Ascending aorta (tissue), 2 donors: Measurements from ENCODE around the gene USP34. TPM values are rescaled to one million over a fixed set of nuclear protein-coding genes. Genes with fewer than 3 reads are reported as not detected.
"Not testable (repeated sequence)": the region's sequence is repeated elsewhere in the genome, so short reads cannot be mapped to it uniquely, and the experiment has no call there.

Experiments used
- DNase-seq, 2 donors: peaks; one replicate each; pipeline ENCODE4 v3.0.0-alpha.2; 2019; ENCODE audit warnings: low spot score in 2 of 2
- H3K27ac ChIP-seq, 2 donors: fragments of 200-600 bp; sonication (generic); one replicate each; pipeline ENCODE4 v1.5.1; 2016 to 2017; ENCODE audit warnings: mild to moderate bottlenecking in 1 of 2
- H3K27me3 ChIP-seq: fragments of 200-600 bp; sonication (generic); one replicate; pipeline ENCODE4 v1.5.1; 2017
- H3K36me3 ChIP-seq, 2 donors: fragments of 200-600 bp; sonication (generic); one replicate each; pipeline ENCODE4 v1.5.1; 2016
- H3K4me1 ChIP-seq, 2 donors: fragments of 200-600 bp; sonication (generic); one replicate each; pipeline ENCODE4 v1.5.1; 2016 to 2017; ENCODE audit warnings: mild to moderate bottlenecking in 1 of 2
- H3K4me3 ChIP-seq, 2 donors: fragments of 200-600 bp; sonication (generic); one replicate each; pipeline ENCODE4 v1.5.1; 2016 to 2017; ENCODE audit warnings: mild to moderate bottlenecking in 1 of 2
- H3K9me3 ChIP-seq, 2 donors: fragments of 200-600 bp; sonication (generic); one replicate each; pipeline ENCODE4 v1.5.1; 2016
- CTCF ChIP-seq, 3 experiments: fragments of 200-600 bp in 2 of 3; fragments of 450-650 bp in 1 of 3; sonication (generic) in 2 of 3; IDR thresholded peaks; one replicate each; pipeline ENCODE4 v1.5.1; 2016 to 2019; ENCODE audit warnings: antibody characterized with exemption in 3 of 3, mild to moderate bottlenecking in 1 of 3, moderate library complexity in 1 of 3
- intact Hi-C: fragments of 100-400 bp; cut with DNase I; formaldehyde crosslinking; loops from one replicate; pipeline ENCODE4 v1.15.1; 2023
- total RNA-seq: library from RNA; depleted of rRNA; stranded (reverse); fragments of >200 nt; gene quantifications from one replicate; pipeline ENCODE4 v1.1.0, GENCODE V29; 2016

The USP34 gene
- total RNA-seq, 1 donor from 2014 or later = 59.3 TPM

GRCh38 chr2:61410185-61410584 lies 60.7 kb downstream of the USP34 start:
- Histone ChIP-seq H3K27ac (no peak overlapping the region), H3K9me3 (no peaks in the 10 kb centered on the region), H3K36me3 (peaks cover 6 to 7% of the 10 kb centered on the region in 2 donors), H3K4me1 (peaks cover 0 to 3% of the 10 kb centered on the region in 2 donors), H3K27me3 (no peaks in the 10 kb centered on the region), H3K4me3 (no peak overlapping the region)
- DNase-seq = no peak
- intact Hi-C loops = no loop called here
- no peak for TF ChIP-seq CTCF (IDR thresholded peaks at IDR 0.05)

GRCh38 chr2:61405813-61406212 lies 65.1 kb downstream of the USP34 start:
- Histone ChIP-seq H3K27me3 (no peaks in the 10 kb centered on the region), H3K4me3 (no peak overlapping the region), H3K4me1 (no peaks in the 10 kb centered on the region), H3K9me3 (no peaks in the 10 kb centered on the region), H3K36me3 (peaks cover 14 to 16% of the 10 kb centered on the region in 2 donors), H3K27ac (no peak overlapping the region)
- no peak for TF ChIP-seq CTCF (IDR thresholded peaks at IDR 0.05)
- no peak for DNase-seq
- intact Hi-C loops = no loop called here

- no peak for TF ChIP-seq CTCF (IDR thresholded peaks at IDR 0.05)
Measured at GRCh38 chr2:61404438-61404837, 66.4 kb downstream of the USP34 start.

GRCh38 chr2:61398413-61398812 lies 72.5 kb downstream of the USP34 start:
- TF ChIP-seq CTCF (IDR thresholded peaks at IDR 0.05) = no peak

More at GRCh38 chr2:61404438-61404837, 66.4 kb downstream of the USP34 start:
- H3K27ac ChIP-seq = no peak overlapping the region
- peaks cover 14 to 20% of the 10 kb centered on the region in 2 donors for H3K36me3 ChIP-seq
- H3K4me1 ChIP-seq = no peaks in the 10 kb centered on the region
- no peaks in the 10 kb centered on the region for H3K9me3 ChIP-seq
- no peak overlapping the region for H3K4me3 ChIP-seq
- no peak for DNase-seq
- H3K27me3 ChIP-seq = no peaks in the 10 kb centered on the region
- intact Hi-C loops = no loop called here

GRCh38 chr2:61396005-61396404 lies 74.9 kb downstream of the USP34 start:
- Histone ChIP-seq H3K4me3 (no peak overlapping the region), H3K9me3 (no peaks in the 10 kb centered on the region), H3K27ac (no peak overlapping the region), H3K36me3 (peaks cover 3 to 19% of the 10 kb centered on the region in 2 donors), H3K4me1 (peaks cover 0 to 2% of the 10 kb centered on the region in 2 donors), H3K27me3 (no peaks in the 10 kb centered on the region)
- intact Hi-C loops = no loop called here
- TF ChIP-seq CTCF (IDR thresholded peaks at IDR 0.05) = no peak
- DNase-seq = no peak

More at GRCh38 chr2:61398413-61398812, 72.5 kb downstream of the USP34 start:
- Histone ChIP-seq H3K9me3 (no peaks in the 10 kb centered on the region), H3K27ac (no peak overlapping the region), H3K27me3 (no peaks in the 10 kb centered on the region), H3K36me3 (peaks cover 3 to 9% of the 10 kb centered on the region in 2 donors), H3K4me3 (no peak overlapping the region), H3K4me1 (no peaks in the 10 kb centered on the region)
- intact Hi-C loops = no loop called here
- no peak for DNase-seq

GRCh38 chr2:61387588-61387987 lies 83.3 kb downstream of the USP34 start:
- H3K4me1 ChIP-seq, H3K27me3 ChIP-seq, H3K27ac ChIP-seq, DNase-seq, intact Hi-C loops, H3K9me3 ChIP-seq, H3K4me3 ChIP-seq: not testable (repeated sequence)
- H3K36me3 ChIP-seq = peaks cover 0 to 20% of the 10 kb centered on the region in 2 donors

GRCh38 chr2:61380882-61381197 lies 90.0 kb downstream of the USP34 start:
- H3K4me1 ChIP-seq, H3K4me3 ChIP-seq, H3K9me3 ChIP-seq, H3K27ac ChIP-seq, H3K27me3 ChIP-seq, DNase-seq, intact Hi-C loops: not testable (repeated sequence)
- H3K36me3 ChIP-seq = peaks cover 5 to 35% of the 10 kb centered on the region in 2 donors
